NCI-H2107 treated with DMSO at 0.1 percent for 48 hours (cell line): ENCODE measurements around the gene PUSL1.

Experiments used
- DNase-seq: peaks from one replicate; lab custom pipeline; 2025; ENCODE audit not compliant: unreplicated experiment; lab: John Stamatoyannopoulos, UW

Gene PUSL1, protein sequence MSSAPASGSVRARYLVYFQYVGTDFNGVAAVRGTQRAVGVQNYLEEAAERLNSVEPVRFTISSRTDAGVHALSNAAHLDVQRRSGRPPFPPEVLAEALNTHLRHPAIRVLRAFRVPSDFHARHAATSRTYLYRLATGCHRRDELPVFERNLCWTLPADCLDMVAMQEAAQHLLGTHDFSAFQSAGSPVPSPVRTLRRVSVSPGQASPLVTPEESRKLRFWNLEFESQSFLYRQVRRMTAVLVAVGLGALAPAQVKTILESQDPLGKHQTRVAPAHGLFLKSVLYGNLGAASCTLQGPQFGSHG

DNA sequence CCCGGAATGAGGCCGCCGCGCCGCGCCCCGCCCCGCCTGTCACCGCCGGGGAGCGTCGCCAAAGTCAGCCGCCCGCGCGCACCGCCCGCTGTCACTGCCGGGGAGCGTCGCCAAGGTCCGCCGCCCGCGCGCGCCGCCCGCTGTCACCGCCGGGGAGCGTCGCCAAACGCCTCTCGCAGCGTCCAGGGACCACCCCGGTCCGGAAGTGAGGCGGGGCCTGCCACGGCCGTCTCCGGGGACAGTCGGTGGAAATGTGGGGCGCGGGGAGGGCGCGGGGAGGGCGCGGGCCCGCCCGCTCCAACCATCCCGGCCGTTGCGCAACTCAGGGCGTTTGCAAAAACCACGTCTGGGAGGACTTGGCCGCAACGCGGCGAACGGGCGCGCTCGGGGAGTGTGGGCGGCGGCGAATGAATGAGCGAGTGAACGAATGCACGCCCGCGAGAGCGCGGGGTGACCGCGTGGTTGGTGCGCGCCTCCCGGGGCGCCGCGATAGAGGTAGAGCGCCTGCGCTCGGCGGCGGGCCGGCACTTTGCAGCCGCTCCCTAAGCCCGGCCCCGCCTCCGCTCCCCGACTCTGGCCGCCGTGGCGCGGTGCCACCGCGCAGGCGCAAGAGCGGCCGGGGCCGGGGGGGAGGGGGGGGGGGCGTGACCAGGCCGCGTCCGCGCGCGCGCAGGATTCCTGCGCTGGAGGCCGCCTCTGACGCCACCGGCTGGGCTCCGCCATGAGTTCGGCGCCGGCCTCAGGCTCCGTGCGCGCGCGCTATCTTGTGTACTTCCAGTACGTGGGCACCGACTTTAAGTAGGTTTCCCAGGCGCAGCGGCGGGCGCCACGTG is at the start of gene PUSL1, which contains the start of gene ACAP3:
TSS of gene PUSL1 (plus strand) at position 675 of the 833 bp plus-strand sequence. CDS start at position 722, 47 bp downstream.
TSS of gene ACAP3 (minus strand) at position 8 of the 833 bp plus-strand sequence. CDS start 115 bp downstream, outside the sequence.
- peak; percentile 11 for DNase-seq

DNA sequence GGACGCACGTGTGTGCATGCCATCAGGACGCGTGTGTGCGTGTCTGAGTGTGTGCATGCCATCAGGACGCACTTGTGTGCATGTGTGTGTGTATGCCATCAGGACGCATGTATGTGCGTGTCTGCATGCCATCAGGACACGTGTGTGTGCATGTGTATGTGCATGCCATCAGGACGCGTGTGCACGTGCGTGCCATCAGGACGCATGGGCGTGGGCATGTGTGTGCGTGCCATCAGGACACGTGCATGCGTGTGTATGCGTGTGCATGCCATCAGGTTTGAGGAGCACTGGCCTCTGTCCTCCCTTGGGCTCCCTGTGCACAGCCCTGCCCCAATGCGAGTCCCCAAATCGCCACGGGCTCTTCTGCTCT is 49.3 kb upstream of the PUSL1 start:
- no peak for DNase-seq

DNA sequence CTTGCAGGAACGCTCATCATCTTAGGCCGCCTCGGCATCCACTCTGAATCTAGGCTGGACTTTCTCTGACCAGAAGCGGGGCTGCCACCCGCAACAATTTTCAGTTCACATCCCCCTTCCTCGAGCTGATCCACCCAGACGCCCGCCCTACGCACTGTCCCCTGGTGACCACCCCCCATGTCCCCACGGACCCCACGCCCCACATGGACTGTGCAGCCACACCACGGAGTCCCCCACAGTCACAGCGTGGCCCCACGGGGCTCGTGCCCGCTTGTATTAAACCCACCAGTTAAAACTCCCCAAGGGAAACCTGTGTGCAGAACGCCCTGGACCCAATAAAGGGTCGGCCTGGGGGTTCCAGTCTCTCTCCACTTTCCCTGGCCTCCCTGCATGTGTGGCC is 48.9 kb upstream of the PUSL1 start:
- no peak for DNase-seq

DNA sequence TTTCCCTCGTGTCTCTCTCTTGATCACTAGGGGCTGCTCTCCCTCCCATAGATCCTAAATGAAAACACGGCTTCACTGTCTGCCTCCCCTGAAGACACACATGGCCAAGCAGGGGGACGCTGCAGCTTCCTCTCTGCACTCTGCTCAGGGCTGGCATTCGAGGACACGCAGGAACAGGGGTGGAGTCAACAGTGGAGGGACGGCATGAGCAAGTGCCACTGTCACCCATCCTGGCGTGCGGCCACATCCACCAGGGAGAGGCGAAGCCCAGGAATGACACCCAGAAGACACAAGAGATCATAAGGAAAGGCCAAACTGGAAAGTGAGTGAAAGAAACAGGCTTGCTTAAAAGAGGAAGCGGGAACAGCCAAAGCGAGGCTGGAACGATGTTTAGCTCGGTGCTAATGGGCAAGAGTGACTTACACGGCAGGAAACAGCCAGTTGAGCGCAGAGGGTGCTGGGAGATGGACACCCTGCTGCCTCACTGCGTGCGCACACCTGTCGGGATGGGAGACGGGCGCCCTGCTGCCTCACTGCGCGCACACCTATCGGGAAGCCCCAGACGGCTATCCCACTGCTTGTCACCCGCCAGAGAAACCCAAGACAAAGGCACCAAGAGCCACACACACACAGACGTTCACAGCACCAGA is 48.3 kb upstream of the PUSL1 start:
- no peak for DNase-seq

DNA sequence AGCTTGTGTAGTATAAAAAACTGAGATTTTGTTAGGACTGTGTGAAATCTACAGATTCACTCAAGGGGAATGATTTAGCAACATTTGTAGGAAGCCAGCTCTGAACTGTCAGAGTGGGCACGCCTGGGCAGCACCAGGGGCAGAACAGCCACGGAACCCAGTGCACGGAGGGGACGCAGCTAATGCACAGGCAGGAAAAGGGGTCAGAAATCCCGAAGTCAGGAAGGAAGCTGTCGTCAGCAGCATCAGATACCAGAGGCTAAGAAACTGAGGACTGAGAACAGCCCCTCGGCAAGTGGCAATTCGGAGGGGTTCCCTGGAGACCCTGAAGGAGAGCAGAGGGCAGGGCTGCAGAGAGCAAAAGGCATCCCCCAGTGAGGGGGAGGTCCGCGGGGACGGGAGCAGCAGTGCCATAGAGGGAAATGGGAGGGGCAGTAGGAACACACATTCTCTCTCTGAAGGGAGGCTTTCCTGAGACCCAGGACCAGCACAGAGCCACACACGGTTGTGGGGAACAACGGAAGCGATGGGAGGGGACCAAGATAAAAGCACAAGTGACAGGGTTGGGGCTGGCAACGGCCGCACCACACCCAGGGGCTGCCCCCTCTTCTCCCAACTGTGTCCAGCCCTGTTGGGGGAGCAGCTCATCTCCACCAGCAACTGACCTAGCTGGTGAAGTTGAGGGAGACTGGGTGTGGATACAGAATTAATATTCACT is 47.4 kb upstream of the PUSL1 start:
- DNase-seq = no peak

DNA sequence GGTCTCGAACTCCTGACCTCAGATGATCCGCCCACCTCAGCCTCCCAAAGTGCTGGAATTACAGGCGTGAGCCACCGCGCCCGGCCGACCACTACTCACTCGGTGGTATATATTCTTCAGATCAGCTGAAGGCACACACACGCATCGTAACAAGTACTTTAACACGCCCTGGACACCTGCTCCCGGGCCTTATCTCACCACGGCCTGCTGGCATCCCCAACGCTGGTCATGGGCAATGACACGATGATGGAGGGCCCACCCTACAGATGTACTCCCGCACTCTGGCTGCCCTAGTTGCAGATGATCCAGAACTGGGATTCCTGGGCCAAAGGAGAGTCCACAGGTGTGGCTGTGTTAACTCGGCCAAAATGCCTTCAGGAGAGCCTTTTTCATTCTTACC is 46.3 kb upstream of the PUSL1 start:
- DNase-seq = no peak

DNA sequence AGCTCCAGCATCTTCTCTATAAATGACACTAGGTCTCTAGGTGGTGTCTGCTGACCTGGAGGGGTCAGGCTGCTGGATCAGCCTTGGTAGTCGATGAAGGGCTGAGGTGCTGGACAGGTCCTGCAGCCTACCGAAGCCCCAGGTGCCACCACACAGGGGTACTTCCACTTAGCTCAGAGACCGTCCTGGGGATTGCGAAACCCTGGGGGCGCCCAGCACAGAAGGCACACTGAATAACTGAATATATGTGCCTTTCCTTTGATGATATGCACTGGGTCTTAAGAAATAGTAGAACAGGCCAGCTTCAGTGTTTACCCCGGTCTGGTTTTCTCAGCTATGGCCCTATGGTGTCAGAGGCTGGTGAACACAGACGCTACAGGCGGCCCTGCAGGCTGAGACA is 45.6 kb upstream of the PUSL1 start:
- no peak for DNase-seq

DNA sequence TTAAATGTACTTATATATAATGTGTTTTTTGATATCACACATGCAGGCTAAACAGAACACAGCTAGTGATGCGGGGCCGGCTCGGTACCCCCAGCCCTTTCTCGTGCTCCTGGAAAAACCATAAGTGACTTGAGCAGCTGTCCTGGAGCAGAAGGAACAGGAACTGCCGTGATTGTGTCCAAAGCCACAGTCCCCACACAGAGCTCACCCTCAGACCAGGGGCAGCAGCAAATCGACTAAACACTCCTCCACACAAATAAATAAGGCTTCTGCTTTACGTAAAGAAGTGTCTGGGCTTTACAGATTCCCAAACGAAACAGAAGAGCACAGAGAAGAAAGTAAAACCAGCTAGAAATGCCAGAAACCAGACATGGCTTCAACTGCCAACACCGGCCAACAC is 44.4 kb upstream of the PUSL1 start:
- no peak for DNase-seq

DNA sequence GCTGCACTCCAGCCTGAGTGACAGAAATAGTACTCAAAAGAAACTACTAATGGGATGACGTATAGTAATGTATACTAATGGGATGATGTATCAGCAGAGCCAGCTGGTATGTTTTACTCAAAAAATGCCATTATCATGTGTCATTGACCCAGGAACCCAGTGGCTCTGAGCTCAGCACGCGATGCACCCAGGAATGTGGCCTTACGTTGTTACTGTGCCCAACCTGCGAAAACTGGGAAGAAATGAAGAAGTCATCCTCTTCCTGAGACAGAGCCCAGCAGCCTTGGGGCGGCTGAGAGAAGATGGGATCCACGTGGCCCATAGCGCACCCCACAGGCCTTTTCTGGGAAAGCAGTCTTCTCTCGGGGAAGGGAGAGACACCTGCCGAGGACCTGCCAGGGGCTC is 43.5 kb upstream of the PUSL1 start:
- no peak for DNase-seq

DNA sequence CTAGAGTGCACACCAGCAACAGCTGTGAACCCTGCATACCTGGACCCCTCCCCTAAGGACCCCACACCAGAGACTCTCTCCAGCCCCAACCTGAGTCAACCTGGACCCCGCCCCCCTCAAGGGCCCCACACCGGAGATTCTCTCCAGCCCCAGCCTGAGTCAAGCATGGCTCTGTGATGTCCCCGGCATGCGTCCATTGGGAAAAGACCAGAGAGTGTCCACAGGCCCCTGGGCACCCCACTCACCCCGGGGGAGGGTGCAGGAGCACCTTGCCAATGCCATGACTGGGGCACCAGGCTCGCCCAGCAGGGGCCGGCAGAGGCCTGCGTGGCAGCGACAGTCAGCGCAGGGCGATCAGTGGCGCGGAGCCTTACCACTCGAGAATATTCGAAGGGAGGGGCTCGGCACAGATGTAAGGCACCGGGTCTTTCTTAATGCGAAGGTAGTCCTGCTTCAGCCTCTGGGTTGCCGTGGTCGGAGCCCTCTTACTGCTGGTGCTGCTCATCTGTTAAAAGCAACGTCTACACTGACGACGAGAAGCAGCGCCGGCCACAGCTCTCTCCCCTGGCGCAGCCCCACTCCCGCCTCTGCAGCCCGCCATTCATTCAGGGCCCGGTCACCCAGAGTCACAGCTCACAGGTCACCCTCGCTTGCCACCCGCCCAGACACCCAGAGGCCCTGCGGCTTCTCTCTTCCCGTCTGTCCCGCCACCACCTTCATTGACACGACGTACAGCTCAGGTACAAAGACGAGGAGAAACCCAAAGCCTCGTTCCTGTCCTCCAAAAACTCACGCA is 40.7 kb upstream of the PUSL1 start:
- no peak for DNase-seq

DNA sequence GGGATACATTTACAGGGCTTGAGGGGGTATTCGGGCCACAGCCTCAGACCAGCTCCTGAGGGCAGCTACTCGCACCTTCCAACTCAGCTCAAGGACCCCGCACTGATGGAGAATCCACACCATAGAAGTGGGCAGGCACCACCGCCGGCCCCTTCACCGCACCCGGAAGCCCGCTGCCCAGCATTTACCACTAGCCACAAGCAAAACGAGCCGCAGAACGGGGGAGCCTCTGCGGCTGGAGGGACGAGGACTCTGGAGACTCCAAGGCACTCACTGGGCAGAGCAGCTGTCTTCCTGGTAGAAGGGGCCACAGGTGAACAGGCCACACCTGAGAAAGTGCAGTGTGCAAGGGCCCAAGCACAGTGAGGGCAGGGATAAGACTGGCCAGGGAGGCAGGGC is 40.1 kb upstream of the PUSL1 start:
- no peak for DNase-seq

DNA sequence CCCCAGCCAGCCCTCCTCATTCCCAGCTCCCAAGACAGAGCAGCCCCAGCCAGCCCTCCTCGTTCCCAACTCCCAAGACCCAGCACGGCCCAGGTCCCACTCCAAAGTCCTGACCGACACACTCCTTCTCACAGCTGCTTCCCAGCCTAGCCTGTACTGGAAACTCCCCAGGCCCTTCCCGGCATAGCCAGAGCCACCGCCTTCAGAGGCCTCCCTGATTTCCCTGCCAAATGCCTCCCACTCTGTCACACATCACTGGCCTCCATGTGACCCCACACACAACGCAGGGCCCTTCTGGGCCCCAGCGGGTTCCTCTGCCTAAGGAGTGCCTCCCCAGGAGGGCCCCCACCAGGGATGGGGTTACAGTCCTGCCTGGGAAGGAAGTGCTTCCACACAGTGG is 37.6 kb upstream of the PUSL1 start:
- DNase-seq = no peak

DNA sequence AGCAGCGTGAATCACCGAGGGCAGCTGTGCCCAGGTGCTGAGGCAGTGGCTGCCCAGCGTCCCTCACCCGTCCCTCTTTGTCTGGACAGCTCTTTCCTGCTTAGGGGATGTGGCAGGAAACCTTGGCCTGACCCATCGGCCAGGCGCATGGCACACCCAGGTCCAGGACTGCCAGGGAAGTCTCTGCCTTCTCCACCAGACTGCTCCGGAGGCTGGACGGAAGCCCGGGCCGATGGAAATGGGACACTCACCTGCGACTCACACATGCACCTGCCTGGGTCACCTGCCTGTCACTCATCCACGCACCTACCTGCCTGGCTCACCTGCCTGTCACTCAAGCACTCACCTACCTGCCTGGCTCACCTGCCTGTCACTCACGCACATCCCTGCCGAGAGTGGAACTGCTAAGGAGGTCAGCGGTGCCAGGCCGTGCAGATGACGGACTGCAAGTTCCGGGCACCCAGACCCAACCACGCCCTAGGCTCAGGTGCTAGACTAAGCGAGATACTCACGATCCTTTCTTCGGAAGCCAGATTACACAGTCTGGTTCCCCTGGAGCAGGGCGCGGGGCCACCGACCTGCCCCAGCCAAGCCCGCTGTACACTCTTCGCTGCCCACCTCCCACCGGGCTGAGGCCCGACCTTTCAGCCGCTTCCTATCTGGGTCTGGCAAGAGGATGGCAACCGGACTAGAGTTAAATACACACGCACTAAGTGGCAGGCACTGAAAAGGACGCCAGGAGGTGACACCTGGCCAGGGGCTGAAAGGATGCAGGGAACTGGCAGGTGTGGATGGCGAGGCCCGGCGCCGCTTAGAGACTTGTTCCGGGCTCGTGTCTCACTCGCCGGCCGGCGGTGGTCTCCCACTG is 35.8 kb upstream of the PUSL1 start:
- DNase-seq = no peak

DNA sequence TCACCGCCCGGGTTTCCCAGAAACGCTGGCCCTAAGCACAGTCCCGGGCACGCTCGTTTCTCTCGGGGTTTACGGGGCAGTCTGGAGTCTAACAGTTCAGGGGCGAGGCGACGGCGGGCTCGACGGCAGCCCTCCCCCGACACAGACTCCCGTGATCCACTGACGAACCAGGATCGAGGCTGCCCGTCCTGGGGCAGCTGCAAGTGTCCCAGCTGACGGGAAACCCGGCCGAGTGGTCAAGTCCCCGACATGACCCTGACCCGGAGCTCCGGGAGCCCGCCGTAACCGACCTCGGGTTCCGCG is 35.2 kb upstream of the PUSL1 start:
- no peak for DNase-seq

DNA sequence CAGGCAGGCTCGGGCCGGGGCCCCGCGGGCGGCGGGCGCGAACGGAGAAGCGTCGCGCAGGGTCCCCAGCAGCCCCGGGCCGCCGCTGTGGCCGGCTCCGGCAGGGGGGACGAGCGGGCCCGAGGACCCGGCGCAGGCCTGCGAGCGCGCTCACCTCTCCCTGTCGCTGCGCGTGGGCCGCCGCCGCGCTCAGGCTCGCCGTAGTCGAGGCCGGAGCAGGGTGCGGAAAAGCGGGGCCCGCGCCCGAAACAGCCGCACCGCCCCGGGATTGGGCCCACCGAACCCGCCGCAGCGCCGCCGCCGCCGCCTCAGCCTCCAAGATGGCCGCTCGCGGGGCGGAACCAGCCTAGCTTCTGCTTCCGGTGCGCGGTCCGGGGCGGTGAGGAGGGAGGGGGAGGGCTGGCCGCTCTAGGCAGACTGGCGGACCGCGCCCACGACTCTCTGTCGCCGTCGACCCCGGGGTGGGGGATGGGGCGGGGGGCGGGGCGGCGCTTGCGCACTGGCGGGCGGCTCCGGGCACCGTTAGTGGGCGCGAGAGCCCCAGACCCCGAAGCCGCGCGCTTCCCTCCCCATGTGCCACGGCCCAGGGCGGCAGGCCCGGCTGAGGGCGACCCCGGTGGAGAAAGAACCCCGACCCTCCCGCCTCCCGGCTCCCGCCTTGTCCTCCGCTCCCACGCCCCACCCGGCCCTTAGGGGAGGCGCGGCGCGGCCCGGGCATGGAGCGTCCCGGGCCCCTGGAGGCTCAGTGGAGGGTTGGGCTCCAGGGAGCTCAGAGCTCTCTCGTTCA is 34.7 kb upstream of the PUSL1 start, which contains the start of gene UBE2J2:
TSS of gene UBE2J2 (minus strand) at position 343 of the 787 bp plus-strand sequence. CDS start 5,862 bp downstream, outside the sequence.
- DNase-seq = no peak

DNA sequence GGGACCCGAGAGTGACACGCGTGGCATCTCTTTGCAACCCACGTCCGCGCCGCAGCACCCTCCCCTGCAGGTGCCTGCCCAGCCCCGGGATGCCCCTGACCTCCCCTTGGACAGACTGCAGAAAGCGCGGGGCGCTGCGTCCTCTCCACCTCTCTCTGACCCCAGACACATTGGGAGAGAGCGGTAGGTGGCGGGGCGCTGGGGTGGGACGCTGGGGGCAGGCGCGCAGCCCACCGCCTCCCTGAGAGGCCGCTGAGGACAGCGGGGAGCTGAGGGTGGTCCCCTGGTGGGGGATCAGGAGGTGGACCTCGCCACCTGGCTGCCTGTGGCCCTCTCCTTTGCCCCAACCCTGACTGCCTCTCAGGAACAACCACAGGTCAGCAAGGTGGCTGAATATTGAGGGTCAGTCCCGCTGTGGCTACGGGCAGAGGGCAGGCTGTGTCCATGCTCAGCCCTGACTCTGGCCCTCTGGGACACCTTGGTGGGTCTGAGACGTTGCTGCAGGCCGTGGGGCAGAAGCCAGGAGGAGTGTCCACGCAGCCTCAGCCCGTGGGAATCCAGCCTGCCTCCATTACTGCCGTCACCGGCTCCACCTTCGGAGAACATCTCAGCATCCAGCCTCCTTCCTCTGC is 34.0 kb upstream of the PUSL1 start:
- DNase-seq = no peak

DNA sequence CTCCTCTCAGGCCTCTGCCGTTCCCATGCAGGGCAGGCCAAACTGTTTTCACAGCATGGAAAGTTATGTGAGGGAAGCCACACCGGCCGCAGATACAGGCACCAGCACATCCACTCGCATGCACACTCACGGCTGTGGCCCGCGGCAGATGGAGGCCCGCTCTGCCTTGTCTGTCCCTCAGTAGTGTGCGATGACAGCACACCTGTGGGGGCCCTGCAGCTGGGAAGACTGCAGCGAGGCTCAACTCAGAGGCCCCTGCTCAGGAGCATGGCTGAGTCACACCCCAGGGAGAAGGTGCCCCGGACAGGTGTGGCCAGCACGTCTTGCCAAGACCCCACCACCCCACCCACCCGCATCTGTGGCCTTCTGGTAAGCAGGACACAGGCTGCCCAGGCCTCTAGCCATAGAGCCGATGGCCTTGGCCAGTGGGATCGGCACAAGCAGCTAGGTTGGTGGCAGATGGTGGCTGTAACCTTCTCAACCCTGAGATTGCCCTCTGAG is 33.4 kb upstream of the PUSL1 start:
- DNase-seq = no peak

DNA sequence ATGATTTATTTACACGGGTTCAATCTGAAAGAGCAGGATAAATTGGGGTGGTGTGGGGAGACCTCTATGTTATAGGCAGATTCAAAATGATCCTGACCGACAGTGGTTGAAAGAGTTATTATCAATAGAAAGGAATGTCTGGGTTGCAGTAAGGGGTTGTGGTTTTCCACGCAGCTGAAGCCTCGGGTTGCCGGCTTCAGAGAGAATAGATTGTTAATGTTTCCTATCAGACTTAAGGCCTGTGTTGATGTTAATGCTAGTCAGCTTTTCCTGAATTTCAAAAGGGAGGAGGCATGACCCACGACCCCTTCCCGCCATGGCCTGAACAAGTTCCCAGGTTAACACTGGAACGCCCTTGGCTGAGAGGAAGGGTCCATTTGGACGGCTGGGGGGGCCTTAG is 32.6 kb upstream of the PUSL1 start:
- DNase-seq = no peak
